ENCODE data around the gene CCDC102B.
"Not testable (repeated sequence)": the region's sequence is repeated elsewhere in the genome, so short reads cannot be mapped to it uniquely, and the experiment has no call there.

Gene CCDC102B

DNA sequence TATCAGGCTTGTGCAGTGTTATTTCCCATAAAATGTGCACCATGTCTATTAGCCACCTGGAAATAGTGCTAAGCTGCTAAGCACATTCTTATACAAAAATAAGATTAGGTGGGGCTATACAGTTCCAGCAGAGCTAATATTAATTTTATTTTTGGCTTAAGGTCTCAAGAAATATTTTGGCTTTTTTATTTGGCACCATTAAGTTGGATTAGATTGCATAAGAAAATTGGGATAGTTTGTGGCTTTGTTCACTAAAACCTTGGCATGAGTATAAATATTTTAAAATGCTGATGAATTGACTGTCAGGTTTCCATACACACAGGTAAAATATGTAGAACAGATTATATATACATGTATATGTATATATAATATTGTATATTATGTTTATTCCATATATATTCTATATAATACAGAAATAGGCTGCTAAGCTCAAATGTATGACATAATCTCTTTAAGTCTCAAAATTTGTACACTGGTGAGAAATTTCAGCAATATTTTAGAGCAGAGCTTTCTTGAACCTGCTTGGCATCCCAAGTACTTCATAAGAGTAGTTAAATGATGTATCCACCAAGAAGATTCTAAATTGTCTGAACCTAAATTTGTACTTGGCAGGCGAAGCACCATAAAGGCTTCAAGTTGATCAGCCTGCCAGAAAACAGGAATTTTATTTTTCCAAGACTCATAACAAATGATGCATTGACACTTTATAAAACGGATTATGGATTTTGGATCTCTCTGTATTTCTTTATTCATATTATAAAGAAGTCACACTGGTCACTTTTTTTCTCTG is 32.6 kb downstream of the CCDC102B start:
- DNase-seq: no peak

DNA sequence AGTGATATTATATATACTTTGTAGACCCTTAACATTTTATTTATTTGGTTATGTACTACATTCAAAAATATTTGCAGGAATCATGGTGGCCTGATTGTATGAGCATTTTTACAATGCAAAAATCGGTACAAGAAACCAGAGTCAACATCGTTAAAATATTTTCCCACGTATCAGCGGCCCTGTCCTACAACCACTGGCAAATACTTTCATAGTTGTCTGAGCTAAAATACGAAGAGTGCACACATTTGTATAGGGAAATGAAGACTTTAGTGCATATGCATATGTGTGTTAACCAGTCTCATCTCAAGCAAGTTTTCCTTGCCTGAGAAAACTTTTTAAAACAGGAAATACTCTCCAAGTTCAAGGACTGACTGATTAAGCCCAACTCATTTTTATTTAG is 35.9 kb downstream of the CCDC102B start:
- no peak for DNase-seq

DNA sequence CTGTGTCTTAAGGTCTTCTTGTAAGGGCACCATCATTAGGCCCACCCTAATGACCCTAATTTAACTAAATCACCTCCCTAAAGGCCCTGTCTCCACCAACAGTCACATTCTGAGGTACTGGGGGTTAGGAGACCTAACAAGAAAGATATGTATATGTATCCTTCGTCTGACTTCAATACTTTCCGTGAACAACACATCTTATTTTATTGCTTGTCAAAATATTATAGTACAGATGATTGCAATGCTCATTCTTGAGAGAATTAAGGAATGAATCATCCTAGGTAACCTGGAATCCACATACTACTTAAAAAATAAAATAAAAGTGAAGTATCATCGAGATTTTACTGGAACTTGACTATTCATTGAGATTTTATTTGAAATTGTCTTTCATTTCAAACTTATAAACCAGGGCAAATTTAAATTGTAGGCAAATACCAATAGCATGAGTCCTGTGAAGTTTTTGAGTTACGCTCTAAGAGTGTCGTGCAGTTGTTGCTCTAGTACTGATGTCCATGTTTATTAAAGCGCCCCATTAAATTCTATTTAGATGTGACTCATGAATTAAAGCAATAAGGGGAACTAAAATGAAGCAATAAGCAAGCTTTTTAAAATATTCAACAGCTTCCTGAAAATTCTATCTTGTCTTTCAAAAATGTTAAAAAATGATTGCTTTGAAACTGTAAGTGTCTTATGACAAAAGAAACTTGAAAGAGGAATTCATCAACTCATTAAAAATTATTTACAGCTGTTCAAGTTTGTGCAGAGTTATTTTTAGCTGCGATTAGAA is 40.0 kb downstream of the CCDC102B start:
- DNase-seq: no peak

DNA sequence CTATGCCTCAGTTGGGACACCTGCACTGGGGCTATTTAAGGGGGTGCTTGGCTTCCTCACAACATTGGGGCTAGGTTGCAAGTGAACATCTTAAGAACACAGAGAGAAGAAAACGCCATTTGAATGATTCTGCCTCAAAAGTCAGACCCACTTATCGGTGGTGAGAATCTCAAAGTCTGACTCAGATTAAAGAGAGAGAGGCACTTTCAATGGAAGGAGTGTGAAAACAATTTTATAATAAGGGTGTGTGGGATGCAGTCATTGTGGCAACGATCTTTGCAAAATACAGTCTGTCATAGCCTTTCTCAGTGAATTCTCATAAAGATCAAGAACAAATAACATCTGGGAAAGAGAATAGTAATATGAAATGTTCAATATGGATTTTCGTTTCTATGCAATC is 41.8 kb downstream of the CCDC102B start:
- DNase-seq: no peak

DNA sequence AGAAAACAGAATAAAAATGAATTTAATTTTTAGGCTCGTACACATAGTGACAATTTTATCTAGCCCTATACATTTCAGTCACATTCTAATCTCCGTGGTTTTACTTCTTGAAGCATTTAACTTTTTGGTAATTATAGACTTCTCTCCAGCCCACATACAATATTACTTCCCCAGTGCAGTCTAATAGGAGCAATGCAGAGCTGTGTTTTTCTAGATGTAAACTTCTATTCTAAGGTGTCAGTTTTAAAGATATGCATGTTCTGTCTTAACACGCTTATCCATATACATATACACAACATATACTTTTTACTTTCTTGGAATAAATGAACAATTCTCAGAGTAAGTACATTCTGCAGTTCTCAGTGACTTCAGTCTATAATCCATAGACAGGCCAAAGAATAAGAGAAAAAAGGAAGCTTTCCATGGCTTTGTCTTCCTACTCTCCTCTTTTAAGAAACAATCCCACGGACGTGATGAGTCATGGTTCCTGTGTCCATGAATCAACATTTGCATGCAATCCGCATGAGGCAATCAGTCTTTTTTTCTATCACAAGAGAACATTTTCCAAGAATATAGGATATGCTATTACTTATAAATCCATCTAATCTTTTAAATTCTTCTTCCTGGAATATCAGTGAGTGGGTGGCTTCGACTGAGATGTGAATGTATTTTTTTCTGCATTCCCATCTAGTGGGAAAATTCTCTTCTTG is 42.8 kb downstream of the CCDC102B start:
- no peak for DNase-seq

DNA sequence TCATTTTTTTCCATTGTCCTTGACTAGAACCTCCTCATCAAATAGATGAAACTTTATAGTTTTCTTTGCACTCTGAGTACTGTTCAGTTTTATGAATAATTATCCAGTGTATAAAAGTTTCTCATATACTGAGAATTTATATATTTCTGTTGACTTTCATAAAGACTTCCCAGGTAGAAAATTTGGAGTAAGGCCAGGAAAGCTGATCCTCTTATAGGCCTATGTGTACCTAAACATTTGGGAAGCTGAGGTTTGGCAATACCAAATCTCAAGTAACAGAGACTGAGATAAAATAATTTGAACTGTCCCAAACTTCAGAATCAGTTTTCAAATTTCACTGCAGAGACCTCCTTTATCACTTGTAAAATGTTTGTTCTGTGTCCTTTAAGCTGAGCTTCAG is 43.4 kb downstream of the CCDC102B start:
- DNase-seq: no peak

DNA sequence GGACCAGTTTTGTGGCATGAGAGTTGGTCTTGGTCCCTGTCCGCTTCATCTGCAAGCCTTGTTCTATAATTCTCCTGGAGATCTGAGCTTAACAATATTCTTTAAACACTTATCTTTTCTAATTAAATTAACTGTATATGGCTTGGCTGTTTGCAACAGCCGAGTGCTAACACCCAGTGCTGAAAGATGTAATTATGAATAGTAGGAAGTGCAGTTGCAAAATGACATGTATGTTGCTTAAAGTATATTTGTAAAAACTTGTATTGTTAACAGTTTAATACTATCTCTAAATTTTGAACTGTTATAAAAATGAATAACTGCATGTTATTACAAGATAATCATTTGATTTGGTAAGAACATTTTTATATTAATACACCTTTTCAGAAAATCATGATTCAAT is 45.1 kb downstream of the CCDC102B start:
- DNase-seq: no peak

DNA sequence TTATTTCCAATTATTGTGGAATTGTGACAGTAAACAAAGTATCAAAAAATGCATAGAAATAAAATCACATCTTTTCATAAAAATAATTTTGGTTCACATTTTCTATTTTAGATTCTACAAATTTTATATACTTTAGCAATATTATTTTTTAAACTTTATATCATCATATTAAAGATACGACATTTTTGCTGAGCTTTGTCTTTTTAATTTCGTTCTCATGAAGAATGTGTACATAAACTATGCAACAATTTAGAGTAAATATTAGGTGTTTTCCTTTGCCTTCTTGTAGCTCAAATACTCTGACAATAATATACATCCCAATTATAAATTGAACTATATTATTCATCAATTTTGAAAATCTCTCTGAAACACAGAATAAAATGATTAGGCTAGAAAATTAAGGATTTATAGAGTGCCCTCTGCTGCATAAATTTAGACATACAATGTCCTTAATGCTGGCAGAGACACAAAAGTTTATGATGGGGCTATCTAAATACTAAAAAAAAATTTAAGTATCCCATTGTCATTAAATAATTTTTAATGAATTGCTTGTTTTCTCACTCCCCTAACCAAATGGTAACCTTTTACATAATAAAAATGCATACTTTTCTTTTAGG is 45.7 kb downstream of the CCDC102B start:
- DNase-seq: no peak

DNA sequence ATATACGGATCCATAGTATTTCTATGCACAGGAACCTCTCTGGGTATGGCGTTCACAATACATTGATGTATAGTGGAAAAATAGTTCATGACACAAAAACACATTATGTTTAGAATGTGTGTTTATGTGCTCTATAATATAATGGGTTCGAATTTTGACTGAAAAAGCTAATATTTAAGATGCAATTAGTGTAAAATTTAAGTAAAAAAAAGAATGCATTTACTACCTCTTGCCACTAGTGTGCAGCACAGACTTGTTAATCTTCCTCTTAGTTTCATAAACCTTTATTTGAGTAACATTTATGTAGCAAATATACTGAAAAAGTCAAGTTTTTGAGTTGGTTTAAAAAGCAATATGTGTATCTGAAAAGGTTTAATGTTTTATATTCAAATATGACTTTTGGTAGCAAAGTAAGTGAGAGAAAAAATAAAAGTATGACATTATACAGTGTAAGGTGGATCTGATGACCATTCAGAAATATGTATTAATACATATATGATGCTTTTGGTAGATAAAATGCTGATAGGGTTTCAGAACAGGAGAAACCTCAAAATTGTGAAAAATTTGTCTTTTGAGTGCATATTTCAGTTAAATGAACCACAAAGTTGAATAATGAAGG is 49.4 kb downstream of the CCDC102B start:
- peak in 1 of 6 experiments; percentile 11 for DNase-seq

DNA sequence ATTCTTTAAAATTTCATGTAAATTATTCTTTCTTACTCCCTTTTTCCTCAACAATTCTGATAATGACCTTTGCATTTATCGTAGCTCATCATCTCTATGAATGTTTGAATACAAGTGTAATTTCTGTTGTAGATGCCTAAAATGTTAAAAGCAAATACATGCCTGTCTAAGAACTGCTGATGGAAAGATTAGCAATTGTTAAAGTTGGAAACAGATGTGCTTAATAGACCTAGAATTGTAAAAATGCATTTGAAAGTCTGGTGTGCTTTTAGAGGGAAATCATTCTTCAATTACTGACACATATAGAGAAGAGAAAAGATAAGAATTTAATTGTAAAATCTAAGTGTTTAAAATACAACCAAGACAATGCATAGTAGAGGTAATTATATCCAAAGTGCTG is 50.4 kb downstream of the CCDC102B start:
- DNase-seq: no peak

DNA sequence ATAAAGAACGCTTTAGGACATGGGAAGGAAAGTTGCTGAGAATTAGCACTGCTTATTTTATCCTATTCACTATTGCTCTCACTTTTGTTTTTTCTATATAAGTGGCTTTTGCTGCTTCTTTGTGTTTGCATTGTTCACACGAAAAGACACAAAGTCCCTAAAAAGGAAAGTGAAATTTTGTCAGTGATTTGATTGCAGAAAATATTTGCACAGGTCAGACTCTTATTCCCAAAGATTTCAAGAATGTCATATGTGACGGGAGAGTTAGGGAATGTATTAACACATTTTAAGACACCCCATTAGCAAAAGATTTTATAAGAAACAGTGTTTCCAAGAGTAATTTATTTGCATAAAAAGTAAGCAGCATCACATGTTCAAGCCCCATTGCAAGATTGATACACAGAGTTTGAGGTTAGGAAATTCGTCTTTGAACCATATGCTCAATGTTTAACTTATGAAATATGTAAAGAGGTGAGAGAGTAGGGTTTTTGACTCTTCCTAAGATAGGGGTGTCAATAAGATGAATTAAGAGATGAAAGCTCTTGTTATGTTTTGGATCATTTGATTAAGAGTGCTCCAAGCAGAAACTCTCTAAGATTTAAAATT is 57.0 kb downstream of the CCDC102B start:
- DNase-seq: no peak

DNA sequence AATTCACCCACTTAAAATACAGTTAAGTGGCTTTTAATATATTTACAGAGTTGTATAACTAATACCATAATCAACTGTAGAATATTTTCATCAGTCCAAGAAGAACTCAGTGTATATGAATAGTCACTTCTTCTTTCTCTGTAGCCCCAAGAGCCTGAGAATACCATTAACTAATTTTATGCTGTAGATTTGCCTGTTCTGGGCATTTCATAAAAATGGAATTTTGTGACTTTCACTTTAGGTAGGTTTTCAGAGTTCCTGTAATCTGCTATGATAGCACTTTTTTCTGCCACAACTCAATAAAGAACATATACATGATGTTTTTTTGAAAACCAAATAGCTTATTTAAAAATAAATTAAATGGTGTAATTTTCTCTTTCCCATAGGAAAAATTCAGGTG is 57.6 kb downstream of the CCDC102B start:
- DNase-seq: no peak

DNA sequence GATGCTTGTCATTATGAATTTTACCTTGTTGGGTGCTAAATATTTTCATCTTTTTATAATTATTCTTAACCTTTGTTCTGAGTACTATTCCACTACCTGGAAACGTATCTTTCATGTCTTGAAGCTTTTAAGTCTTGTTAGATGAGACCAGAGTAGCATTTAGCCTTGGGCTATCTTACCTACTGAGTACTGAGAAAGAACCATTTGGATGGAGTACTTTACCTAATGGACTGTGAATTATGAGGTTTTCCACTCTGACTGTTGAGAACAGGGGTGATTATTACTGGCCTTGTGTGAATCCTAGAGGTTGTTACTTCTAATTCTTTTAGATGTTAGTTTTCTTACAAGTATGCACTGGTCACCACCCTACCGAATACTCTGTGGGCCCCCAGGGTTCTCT is 63.5 kb downstream of the CCDC102B start:
- DNase-seq: no peak

DNA sequence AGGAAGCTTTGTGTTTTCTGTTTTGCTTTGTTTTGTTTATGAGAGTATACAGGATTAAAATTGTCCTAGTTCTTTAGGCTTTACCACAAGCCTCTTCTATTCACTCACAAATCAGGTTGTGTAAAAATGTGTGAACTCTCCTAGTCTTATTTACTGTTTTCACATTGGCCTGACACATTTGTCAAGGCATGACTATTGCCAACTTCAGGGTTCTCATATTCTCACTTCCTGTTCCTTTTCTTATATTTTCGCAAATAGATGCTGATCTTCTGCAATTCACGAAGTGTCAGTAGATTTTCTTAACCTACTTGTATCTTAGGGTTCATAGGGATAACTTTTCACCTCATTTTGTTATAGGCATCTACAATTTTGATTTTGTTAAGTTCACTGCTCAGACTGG is 67.1 kb downstream of the CCDC102B start:
- no peak for DNase-seq

DNA sequence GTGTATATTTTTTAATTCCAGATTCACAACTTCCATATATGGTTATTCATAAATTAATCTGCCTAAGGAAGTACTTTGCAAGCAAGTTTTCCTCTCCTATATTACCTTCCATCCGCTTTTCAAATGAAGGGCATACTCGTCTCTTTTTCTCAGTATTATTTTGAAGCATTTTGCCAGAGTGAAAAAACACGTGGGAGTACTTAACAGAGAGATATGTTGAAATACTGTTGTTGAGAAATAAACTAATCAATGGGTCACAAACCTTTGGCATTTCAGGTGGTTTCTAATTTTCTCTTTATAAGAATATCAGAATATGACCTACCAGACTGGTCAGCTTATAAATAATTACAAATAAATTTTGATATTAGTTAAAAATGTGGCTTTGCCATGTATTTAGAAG is 67.6 kb downstream of the CCDC102B start:
- DNase-seq: no peak

DNA sequence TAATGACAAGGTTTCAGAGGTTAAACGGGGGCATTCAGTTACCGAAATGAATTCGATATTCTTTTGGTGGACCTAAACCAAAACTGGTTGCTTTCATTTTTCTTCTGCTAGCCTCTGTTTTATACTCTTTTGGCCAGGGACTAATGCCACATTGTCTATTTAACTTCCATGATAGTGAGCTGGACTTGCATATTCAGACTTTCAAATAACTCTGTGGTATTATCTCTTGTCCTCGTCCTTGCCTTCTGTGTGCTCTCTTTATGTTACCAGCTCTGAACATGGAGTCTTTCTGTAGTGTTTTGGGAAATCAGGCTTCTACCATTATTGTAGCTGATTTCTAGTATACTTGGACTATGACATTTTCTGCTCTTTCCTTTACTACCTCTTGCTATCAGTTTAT is 75.1 kb downstream of the CCDC102B start:
- DNase-seq: no peak

DNA sequence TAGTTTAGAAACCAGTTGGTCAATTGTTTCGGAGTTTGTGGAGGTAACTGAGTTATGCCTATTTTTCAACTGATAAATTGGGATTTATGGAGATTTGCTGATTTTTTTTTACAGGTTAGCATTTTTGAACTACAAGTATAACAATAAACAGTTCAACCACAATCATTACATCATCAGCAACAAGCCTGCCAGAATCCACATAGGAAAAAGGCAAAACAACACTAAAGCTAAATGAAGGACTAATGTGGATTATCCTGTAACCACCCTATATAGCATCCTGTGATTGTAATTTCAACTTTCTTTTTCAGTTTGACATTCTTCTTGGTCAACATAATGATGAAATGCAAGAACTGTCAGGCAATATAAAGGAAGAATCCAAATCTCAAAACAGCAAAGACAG is 76.5 kb downstream of the CCDC102B start:
- DNase-seq: no peak

DNA sequence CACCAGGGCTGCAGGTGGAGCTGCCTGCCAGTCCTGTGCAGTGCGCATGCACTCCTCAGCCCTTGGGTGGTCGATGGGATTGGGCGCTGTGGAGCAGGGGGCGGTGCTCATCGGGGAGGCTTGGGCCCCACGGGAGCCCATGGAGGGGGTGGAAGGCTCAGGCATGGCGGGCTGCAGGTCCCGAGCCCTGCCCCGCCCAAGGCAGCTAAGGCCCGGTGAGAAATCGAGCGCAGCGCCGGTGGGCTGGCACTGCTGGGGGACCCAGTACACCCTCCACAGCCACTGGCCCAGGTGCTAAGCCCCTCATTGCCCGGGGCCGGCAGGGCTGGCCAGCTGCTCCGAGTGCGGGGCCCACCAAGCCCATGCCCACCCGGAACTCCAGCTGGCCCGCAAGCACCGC is 82.1 kb downstream of the CCDC102B start:
- not testable (repeated sequence) for DNase-seq

DNA sequence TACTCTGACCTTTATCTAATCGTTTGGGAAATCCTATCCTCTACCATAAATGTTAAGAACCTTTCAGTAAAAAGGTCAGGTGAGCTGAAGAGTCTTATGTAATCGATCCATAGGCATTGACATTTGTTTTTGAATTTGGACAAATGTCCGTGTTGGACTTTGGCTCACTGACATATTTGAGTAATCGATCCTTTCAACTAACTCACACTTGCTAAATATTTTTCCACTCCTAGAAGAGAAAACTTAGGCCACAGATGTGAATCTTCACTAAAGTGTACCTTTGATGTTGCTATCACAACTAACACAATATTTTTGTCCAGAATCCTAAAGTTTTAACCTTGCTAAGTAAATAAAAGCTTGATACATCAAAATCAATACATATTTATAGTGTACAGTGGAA is 89.5 kb downstream of the CCDC102B start:
- no peak for DNase-seq

DNA sequence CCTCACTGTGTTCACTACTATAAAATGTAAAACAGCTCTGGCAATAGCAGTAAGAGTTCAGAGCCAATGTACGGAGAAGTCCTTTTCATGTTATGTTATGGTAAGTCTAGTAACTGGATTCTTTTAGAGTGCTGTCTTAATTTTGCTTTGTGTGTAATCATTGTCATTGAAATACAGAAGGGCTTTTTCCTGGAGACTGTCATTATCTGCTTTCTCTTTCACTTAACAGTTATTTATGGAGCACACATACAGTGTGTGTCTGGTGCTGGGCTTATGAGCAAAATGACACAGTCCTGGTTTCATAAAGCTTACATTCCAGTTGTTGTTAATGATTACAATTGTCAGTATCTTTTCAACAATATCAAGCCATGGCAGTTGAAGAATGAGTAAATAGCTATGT is 95.5 kb downstream of the CCDC102B start:
- DNase-seq: no peak

DNA sequence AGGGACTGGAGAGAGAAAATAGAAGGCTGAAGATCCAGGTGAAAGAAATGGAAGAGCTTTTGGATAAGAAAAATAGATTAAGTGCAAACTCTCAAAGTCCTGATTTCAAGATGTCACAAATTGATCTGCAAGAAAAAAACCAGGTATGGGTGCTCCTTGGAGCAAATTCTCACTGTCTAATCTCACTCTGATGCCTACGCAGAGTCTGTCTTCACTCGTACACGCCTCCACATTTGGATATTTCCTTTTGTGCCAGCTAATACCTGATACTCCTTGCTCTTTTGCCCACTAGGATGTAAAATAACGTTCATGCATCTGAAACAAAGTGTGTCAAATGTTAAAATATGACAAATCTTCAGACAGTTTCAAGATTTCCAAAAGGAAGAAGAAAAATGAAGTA is 99.4 kb downstream of the CCDC102B start:
- no peak for DNase-seq

DNA sequence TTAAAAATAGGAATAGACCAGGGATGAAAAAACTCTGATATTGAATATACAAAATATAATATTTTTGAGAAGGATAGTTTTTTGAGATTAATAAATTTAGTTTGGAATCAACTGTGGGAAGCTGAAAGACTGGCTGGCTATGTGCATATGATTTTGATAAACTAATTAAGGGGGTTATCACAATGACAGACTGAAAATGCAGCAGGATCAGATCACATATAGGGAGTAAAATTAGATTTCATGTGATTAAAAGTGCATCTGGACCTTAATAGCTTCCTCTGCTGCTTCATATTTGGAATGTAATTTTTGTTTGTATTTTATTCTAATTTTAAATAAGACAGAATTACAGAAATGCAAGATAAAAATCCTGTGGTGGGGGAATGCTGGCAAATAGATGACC is 111.7 kb downstream of the CCDC102B start:
- no peak for DNase-seq

DNA sequence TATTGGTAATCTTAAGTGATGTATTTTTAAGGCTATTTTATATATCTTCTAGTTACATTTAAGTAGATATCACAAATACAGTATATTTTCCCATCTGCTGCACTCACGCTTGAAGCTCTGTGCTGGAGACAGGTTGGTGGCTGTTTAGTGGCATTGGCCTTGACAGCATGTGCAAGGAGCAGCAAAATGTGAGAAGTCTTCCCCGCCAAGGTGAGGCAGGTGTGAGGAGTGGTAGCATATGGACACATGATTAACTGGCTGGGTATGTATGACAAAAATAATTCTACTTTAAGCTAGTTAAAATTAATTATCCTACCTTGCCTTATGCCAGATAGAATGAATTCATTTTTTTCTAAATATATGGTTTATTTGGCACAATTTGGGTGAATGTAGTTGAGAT is 117.2 kb downstream of the CCDC102B start:
- DNase-seq: no peak
